ENCODE measurements around the gene CGA.
"Not testable (repeated sequence)": the region's sequence is repeated elsewhere in the genome, so short reads cannot be mapped to it uniquely, and the experiment has no call there.

The CGA gene

GRCh38 chr6:87095087-87095509, at the start of gene CGA:
TSS of gene CGA (minus strand) at chr6:87095106. CDS start at chr6:87088200, 6,906 bp downstream.
- no peak for DNase-seq (ENCODE audit: low read depth in 2 of 2)

DNA sequence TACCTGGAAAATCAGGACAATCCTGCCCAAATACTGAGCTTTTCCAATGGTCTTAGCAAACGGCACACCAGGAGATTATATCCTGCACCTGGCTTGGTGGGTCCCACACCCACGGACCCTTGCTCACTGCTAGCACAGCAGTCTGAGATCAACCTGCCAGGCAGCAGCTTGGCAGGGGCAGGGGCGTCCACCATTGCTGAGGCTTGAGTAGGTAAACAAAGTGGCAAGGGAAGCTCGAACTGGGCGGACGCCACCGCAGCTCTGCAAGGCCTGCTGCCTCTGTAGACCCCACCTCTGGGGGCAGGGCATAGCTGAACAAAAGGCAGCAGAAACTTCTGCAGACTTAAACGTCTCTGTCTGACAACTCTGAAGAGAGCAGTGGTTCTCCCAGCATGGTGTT, 45.0 kb upstream of the CGA start:
- DNase-seq (ENCODE audit: low read depth in 2 of 2): not testable (repeated sequence)

DNA sequence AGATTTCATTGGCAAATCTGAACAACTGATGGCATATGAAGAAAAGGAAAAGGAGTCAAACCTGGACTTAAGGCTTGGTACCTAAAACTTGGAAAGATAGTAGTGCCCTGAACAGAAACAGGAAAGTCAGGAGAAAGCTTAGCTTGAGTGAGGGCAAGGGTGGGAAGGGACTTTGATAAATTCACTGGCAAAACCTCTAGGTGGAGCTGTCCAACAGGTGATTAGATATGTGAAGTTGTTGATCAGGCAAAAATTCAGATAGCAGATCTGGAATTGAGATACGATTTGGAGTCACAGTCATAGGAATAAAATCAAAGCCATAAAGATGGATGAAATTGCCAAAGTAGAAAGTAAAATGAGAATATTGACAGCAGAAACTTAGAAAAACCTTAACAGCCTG, 44.3 kb upstream of the CGA start:
- DNase-seq (ENCODE audit: low read depth in 2 of 2): peak in 1 of 2 donors; percentile 41

- DNase-seq (ENCODE audit: low read depth in 2 of 2): no peak
Measured at GRCh38 chr6:87136963-87137362, 42.1 kb upstream of the CGA start.

- DNase-seq (ENCODE audit: low read depth in 2 of 2): no peak
Measured at GRCh38 chr6:87127737-87128136, 32.8 kb upstream of the CGA start.

DNA sequence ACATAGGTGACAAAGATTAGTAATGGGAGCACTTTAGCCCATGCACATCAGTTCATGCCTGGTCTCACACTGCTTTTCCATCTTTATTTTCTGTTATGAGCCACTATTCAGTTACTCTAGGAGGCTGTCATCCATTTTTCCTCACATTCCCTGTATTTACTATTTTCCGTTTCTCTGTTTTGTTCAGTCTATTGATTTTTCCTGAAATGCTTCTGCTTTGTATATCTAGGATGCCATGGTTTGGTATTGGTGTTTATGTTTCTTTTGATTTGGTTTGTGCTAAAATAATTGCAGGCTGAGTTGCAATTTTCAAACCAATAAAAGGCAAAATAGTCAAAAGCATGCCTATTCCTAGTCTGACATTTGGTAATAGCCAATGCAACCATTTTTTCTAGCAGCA, 31.6 kb upstream of the CGA start:
- no peak for DNase-seq (ENCODE audit: low read depth in 2 of 2)

GRCh38 chr6:87124074-87124473, 29.2 kb upstream of the CGA start:
- DNase-seq (ENCODE audit: low read depth in 2 of 2): no peak

DNA sequence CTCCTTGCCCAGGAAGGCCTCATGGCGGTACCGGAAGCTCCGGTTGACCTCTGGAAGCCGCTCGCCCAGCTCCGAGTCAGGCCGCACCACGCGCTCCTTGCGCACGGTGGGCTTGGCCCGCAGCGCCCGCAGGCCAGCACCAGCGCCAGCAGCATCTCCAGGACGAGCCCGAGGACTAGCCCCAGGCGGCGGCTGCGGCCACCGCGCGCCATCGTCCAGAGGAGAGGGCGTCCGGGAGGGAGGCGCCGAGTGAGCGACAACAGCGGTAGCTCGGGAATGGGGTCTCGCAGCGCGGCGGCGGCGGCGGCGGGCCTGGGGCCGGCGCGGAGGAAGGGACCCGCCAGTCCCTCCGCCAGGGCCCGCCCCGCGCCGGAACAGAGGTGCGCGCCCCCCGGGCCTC, 27.6 kb upstream of the CGA start:
- no peak for DNase-seq (ENCODE audit: low read depth in 2 of 2)

DNA sequence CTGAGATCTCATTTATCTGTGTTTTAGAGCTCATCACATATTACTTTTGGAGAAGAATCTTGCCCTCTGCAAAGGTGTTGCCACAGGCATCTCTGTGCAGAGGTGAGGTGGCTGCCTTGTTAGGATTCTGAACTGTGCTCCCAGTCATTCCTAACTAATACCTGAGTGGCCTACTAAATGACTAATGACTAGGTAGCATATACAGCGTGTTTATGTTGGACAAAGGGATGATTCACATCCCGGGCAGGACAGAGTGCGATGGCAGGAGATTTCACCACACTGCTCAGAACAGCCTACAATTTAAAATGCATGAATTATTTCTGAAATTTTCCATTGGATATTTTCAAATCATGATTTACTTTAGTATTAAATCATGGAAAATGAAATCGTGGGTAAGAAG, 23.1 kb upstream of the CGA start:
- DNase-seq (ENCODE audit: low read depth in 2 of 2): no peak

DNA sequence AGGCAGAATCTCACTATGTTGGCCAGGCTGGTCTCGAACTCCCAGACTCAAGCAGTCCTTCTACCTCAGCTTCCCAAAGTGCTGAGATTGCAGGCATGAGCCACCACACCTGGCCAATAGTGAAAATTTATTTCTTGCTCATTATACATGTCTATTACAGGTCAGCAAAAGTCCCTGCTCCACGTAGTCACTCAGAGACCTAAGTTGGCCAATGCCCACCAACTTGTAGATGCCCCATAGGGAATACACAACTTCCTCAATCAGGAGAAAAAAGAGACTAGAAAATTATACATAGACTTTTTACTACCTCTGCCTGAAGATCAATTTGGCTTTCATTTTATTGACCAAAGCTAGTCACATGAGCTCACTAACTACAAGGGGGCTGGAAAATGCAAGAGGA, 22.0 kb upstream of the CGA start:
- DNase-seq (ENCODE audit: low read depth in 2 of 2): no peak

- no peak for DNase-seq (ENCODE audit: low read depth in 2 of 2)
Measured at GRCh38 chr6:87115402-87116135, 20.7 kb upstream of the CGA start.

DNA sequence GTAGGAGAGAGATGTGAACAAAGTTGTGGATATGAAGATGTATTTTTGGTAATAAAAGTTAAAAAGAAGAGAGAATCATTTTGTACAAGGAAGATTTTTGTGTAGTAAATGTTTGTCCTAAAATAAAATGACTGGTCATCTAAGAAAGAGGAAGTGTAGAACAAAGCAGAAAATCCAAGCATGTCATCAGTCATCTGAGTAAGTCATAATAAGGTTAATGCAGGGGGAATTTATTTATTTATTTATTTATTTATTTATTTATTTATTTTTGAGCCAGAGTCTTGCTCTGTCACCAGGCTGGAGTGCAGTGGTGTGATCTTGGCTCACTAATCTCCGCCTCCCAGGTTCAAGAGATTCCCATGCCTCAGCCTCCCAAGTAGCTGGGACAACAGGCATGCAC, 15.7 kb upstream of the CGA start:
- DNase-seq (ENCODE audit: low read depth in 2 of 2): no peak

DNA sequence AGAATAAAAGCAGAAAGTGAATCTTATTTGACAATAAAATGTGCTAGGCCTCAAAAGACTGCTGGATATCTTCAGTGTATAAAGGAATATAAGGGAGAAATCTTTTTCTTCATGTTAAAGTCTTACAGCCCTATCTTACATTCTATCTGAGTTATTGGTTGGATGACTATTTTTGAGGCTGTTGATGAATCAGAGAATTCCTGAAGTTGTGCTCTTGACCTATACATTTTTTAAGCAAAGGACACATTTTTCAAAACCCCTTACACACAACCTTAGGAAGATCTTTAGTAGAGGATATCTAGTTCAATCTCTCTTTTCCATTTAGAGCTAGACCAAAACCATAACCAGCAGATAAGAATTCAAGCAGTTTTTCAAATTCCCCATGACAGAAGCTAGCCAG, 10.9 kb upstream of the CGA start:
- DNase-seq (ENCODE audit: low read depth in 2 of 2): no peak

DNA sequence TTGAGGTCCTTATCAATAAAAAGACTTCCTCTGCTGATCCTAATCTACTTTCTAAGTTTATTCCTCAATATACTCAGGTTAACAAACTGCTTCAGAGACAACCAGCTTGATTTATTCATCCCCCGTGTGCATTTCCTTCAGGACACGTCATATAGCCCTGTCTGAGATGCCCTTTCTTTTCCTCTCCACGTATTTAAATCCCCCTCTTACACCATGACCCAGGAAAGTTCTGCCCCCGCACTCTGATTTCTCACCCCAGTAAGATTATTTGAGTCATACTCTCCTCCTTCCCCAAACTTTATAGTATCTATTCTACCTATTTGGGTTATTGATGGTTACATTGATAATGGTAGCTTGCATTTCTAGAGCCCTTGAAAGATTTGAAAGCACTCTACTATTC, 9.8 kb upstream of the CGA start:
- DNase-seq (ENCODE audit: low read depth in 2 of 2): no peak

DNA sequence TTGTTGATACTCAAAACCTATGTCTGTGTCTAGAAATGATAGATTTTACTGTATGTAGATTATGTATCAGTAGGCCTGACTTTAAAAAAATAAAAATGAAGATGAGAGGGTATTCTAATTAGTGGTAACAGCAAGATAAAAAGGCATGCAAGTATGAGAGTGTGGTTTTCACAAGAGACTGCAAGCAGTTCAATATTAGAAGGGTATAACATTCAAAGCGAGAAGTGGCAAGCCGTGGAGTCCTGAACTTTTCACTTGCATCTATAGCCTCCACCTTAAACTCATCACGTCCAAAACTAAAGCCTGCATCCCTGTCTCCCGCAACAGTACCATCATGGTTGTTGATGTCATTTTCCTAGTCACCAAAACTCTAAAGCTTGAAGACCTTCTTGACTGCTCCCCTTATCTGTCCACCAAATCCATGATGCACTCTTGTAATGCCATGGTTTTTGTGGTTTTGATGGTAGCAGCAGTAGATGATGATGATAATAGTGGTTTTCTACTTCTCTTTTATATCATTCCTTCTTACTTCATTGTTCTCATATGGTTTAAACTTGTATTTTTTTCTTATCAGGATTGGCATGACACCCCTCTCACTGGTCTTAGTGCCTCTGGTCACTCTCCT, 9.2 kb upstream of the CGA start:
- DNase-seq (ENCODE audit: low read depth in 2 of 2): no peak

DNA sequence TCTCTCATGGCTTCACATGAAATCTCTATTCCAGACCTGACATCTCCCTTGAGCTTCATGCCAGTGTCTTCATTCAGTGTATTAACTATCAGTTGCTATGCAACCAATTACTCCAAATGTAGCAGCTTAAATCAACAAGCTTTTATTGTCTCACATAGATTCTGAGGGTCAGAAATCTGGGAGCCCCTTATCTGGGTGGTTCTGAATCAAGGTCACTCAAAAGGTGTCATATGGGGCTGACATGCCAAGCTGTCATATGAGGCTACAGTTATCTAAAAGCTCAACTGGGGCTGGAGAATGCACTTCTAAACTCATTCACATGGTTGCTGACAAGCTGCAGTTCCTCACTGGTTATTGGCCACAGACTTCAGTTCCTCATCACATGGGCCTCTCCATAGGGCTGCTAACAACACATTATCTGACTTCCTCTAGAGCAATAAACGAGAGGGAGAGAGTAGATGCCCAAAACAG, 7.3 kb upstream of the CGA start:
- DNase-seq (ENCODE audit: low read depth in 2 of 2): no peak

DNA sequence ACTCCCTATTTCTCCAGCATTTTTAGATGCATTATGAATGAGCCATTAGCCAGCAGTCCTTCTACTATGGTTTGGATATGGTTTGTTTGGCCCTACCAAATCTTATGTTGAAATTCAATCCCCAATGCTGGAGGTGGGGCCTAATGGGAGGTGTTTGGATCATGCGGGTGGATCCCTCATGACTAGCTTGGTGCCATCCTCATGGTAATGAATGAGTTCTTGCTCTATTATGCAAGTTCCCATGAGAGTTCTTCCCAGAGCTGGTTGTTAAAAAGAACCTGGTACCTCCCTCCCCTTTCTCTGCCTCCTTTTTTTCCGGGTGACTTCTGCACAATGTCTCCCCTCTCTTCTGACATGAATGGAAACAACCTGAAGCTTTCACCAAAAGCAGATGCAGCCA, 6.2 kb upstream of the CGA start:
- no peak for DNase-seq (ENCODE audit: low read depth in 2 of 2)

GRCh38 chr6:87100216-87100615, 5.3 kb upstream of the CGA start:
- no peak for DNase-seq (ENCODE audit: low read depth in 2 of 2)

GRCh38 chr6:87099472-87099871, 4.6 kb upstream of the CGA start:
- no peak for DNase-seq (ENCODE audit: low read depth in 2 of 2)

GRCh38 chr6:87094576-87094975, 330 bp downstream of the CGA start:
- no peak for DNase-seq (ENCODE audit: low read depth in 2 of 2)

GRCh38 chr6:87093651-87094050, 1.3 kb downstream of the CGA start:
- DNase-seq (ENCODE audit: low read depth in 2 of 2): no peak

DNA sequence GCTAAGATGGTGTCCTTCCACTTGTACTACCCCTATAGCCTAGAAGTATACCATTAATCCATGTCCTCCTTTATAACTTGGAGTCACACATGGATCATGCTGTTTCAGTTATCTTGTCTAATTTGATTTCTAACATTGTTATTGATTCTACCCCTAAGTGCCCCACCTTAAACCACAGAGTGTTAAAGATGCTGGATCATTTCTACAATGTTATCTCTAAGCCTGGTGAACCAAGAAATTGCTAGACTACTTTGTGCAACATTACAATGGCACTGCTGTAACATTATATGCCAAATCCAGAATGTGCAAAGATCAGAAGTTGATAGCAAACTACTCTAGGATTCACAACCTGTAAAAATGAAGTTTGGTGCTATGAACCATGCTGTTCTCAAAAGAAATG, 1.7 kb downstream of the CGA start:
- DNase-seq (ENCODE audit: low read depth in 2 of 2): no peak

DNA sequence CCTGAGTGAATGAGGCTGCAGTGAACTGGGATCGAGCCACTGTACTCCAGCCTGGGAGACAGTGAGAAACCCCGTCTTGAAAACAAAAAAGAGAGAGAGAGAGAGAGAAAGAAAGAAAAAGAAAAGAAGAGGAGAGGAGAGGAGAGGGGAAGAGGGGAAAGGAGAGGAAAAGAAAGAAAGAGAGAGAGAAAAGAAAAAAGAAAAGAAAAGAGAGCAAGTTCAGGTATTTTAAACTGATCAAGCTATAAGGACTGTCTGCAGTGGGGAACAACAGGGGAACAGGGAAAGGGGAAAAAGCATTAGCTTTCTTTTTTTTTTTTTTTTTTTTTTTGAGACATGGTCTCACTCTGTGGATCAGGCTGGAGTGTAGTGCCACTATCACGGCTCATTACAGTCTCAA, 2.5 kb downstream of the CGA start:
- DNase-seq (ENCODE audit: low read depth in 2 of 2): no peak

GRCh38 chr6:87089135-87089534, 5.8 kb downstream of the CGA start:
- no peak for DNase-seq (ENCODE audit: low read depth in 2 of 2)
